Choroid plexus epithelial cell (primary cell): ENCODE data around the gene AGMO.
A peak's percentile ranks its signal among the peaks of the same experiment; 100 is the strongest.

Experiments used
- DNase-seq: peaks from one replicate; pipeline ENCODE4 v3.0.0-alpha.2; 2010; ENCODE audit warnings: low read depth
- H3K4me3 ChIP-seq: 2 replicates; pipeline ENCODE4 v1.5.1; 2011; ENCODE audit warnings: low read depth, mild to moderate bottlenecking, control low read depth, low read length, moderate library complexity
- CTCF ChIP-seq: conservative IDR thresholded peaks from 2 replicates; pipeline ENCODE4 v1.5.1; 2011; ENCODE audit warnings: low read depth, mild to moderate bottlenecking, control low read depth, inconsistent platforms, low read length, moderate library complexity

Gene AGMO

GRCh38 chr7:15245831-15246230 lies 316.0 kb downstream of the AGMO start:
- DNase-seq: no peak
- H3K4me3 ChIP-seq: no peak overlapping the region
- TF ChIP-seq CTCF: no peak

- H3K4me3 ChIP-seq: no peak overlapping the region
- no peak for TF ChIP-seq CTCF
- DNase-seq: no peak
Measured at GRCh38 chr7:15239801-15240200, 322.0 kb downstream of the AGMO start.

GRCh38 chr7:15236952-15237351 lies 324.9 kb downstream of the AGMO start:
- TF ChIP-seq CTCF: no peak
- H3K4me3 ChIP-seq: no peak overlapping the region
- peak; percentile 5 for DNase-seq

- H3K4me3 ChIP-seq: no peak overlapping the region
- DNase-seq: no peak
- TF ChIP-seq CTCF: no peak
Measured at GRCh38 chr7:15234431-15234830, 327.4 kb downstream of the AGMO start.

GRCh38 chr7:15228831-15229230 lies 333.0 kb downstream of the AGMO start:
- DNase-seq: no peak
- no peak for TF ChIP-seq CTCF
- no peak overlapping the region for H3K4me3 ChIP-seq

GRCh38 chr7:15225981-15226380 lies 335.8 kb downstream of the AGMO start:
- H3K4me3 ChIP-seq: no peak overlapping the region
- TF ChIP-seq CTCF: no peak
- no peak for DNase-seq

- DNase-seq: no peak
- TF ChIP-seq CTCF: no peak
- H3K4me3 ChIP-seq: no peak overlapping the region
Measured at GRCh38 chr7:15219758-15220157, 342.1 kb downstream of the AGMO start.
